Measurements from ENCODE around the gene ZBTB40.

GRCh38 chr1:22525646-22526045 lies 74.0 kb downstream of the ZBTB40 start:
- TF ChIP-seq CTCF (IDR thresholded peaks at IDR 0.05; ENCODE audit: borderline replicate concordance, extremely low read depth, low read length, poor library complexity, severe bottlenecking), result no peak
- no peak for TF ChIP-seq EZH2 (IDR thresholded peaks at IDR 0.05; ENCODE audit: borderline replicate concordance, low read depth, low read length, severe bottlenecking)

Data from DND-41 (cell line).